ENCODE results near the gene NDUFS6. TPM values are rescaled to one million over a fixed set of nuclear protein-coding genes. Genes with fewer than 3 reads are reported as not detected.

Gene NDUFS6
- total and polyA plus RNA-seq, 8 donors: 12.8 to 95.0 (median 86.0) TPM; not detected in 1

DNA sequence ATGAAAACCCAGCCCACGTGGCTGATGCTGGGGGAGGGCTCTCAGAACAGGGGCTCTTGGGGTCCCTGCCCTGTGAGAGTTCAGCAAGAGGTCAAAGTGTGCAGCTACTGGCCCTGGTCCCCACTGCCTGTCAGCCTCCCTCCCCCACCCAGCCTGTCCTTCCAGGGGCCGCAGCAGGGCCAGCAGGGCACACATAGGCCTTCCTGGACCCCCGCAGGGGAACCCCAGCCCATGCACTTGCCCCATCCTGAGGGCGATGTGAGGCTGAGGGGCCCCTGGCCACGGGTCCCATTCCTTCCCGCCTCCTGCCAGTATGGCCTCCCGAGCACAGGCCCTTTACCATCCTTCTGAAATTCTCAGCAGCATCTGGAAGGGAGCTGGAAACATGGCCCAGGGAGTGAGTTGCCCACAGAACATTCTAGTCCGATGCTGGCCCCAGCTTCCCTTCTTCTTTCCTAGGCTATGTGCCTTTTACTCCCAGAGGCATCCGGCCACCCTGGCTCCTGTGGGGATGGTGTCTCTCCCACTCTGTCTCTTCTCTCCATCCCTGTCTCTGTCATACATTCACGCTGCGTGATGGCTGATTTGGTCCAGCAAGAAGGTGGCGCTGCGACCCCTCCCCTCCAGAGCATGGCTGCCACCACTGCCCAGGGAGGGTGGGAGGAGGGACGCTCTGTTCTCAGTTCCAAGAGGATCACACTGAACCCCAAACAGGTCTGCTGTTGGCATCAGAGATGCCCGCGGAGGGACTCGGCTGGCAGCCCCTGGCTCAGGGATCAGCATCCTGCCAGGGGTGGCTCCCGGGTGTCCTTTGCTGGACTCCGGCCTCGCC lies 21.2 kb upstream of the NDUFS6 start:
- WGBS, 5 donors: 77 to 84% (median 81%) methylated on average over 18 to 20 of the region's 20 CpGs
- intact Hi-C loops (cut with DNase I; ENCODE audit: low total_unique reads): no loop called here
- Histone ChIP-seq H3K9me3 (no peaks in the 10 kb centered on the region), H3K27me3 (peaks cover 0 to 48% (median 9%) of the 10 kb centered on the region in 3 donors), H3K27ac (no peak overlapping the region), H3K4me1 (no peaks in the 10 kb centered on the region), H3K36me3 (no peaks in the 10 kb centered on the region), H3K4me3 (no peak overlapping the region)
- no peak for DNase-seq
- TF ChIP-seq, protein P1, sequence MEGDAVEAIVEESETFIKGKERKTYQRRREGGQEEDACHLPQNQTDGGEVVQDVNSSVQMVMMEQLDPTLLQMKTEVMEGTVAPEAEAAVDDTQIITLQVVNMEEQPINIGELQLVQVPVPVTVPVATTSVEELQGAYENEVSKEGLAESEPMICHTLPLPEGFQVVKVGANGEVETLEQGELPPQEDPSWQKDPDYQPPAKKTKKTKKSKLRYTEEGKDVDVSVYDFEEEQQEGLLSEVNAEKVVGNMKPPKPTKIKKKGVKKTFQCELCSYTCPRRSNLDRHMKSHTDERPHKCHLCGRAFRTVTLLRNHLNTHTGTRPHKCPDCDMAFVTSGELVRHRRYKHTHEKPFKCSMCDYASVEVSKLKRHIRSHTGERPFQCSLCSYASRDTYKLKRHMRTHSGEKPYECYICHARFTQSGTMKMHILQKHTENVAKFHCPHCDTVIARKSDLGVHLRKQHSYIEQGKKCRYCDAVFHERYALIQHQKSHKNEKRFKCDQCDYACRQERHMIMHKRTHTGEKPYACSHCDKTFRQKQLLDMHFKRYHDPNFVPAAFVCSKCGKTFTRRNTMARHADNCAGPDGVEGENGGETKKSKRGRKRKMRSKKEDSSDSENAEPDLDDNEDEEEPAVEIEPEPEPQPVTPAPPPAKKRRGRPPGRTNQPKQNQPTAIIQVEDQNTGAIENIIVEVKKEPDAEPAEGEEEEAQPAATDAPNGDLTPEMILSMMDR (IDR thresholded peaks at IDR 0.05): no peak
- TF ChIP-seq POLR2A (IDR thresholded peaks at IDR 0.05) (no peak), POLR2AphosphoS5 (IDR thresholded peaks at IDR 0.05) (no peak), EP300 (IDR thresholded peaks at IDR 0.05) (no peak)

DNA sequence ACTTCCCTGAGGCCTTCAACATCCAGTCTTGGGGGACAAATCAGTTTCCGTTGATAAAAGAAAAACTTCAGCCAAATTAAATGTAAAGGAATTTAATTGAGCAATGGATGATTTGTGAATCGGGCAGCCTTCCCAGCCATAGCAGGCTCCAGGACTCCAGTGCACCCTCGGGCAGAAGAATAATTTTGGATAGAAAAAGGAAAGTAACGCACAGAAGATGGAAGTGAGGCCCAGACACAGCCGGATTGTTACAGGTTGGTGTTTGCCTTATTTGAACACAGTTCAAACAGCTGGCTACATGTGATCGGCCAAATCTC lies 20.6 kb upstream of the NDUFS6 start:
- no peak for DNase-seq
- Histone ChIP-seq H3K27ac (no peak overlapping the region), H3K4me3 (no peak overlapping the region), H3K4me1 (no peaks in the 10 kb centered on the region), H3K36me3 (no peaks in the 10 kb centered on the region), H3K9me3 (no peaks in the 10 kb centered on the region), H3K27me3 (peaks cover 0 to 54% (median 9%) of the 10 kb centered on the region in 3 donors)
- TF ChIP-seq POLR2AphosphoS5 (IDR thresholded peaks at IDR 0.05) (no peak), POLR2A (IDR thresholded peaks at IDR 0.05) (no peak), EP300 (IDR thresholded peaks at IDR 0.05) (no peak)
- TF ChIP-seq, protein P1 (IDR thresholded peaks at IDR 0.05): no peak
- intact Hi-C loops (cut with DNase I; ENCODE audit: low total_unique reads): no loop called here
- 74 to 79% (median 76%) methylated on average over 6 of the region's 6 CpGs for WGBS, 5 donors

DNA sequence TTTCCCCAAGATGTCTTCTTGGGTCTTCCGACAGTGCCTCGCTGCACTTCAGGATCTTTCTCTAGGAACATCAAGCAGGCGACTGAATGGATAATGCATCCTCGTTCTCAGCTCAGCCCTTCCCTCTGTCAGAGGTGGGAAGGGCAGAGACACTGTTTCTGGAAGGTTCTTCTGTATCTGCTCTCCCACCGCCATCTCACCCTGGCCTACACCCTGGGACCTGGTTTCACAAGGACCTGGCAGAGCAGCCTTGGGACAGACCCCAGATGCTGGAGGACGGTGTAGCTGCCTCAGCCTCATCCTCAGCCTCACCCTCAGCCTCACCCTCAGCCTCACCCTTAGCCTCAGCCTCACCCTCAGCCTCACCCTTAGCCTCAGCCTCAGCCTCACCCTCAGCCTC lies 20.1 kb upstream of the NDUFS6 start:
- Histone ChIP-seq H3K4me1 (no peaks in the 10 kb centered on the region), H3K4me3 (no peak overlapping the region), H3K36me3 (no peaks in the 10 kb centered on the region), H3K27ac (no peak overlapping the region), H3K27me3 (peaks cover 0 to 59% (median 9%) of the 10 kb centered on the region in 3 donors), H3K9me3 (no peaks in the 10 kb centered on the region)
- TF ChIP-seq POLR2AphosphoS5 (IDR thresholded peaks at IDR 0.05) (no peak), POLR2A (IDR thresholded peaks at IDR 0.05) (no peak), EP300 (IDR thresholded peaks at IDR 0.05) (no peak)
- TF ChIP-seq, protein P1 (IDR thresholded peaks at IDR 0.05): no peak
- intact Hi-C loops (cut with DNase I; ENCODE audit: low total_unique reads): no loop called here
- no peak for DNase-seq
- 86 to 91% (median 88%) methylated on average over 6 of the region's 6 CpGs for WGBS, 5 donors

DNA sequence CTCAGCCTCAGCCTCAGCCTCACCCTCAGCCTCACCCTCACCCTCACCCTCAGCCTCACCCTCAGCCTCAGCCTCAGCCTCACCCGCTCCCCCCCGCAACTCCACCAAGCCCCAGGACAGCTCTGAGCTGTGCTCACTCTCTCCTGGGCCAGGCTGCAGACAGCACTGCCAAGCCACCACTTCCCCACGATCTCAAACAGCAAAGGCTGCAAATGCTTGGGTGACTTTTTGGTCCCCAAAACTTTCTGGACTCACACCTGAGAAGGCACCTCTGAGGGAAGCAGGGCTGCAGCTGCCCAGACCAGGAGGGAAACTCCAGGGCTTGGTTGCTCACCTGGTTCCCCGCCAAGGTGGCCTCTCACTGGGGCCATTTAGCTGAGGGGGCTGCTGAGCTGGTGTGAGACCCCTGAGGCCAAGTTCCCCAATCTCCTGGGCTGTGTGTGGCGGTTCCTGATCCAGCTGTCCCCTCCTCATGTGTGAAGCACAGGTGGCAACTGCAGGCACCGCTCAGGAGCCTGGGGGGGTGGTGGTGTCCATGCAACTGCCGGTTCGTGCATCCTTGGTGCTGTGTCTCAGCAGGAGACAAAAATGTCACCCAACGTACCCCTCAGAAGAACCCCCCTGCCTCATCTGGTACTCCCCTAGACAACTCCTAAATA lies 19.4 kb upstream of the NDUFS6 start:
- H3K9me3 ChIP-seq: no peaks in the 10 kb centered on the region
- TF ChIP-seq, protein P1 (IDR thresholded peaks at IDR 0.05): no peak
- no peak for TF ChIP-seq POLR2A (IDR thresholded peaks at IDR 0.05)
- no peak for TF ChIP-seq EP300 (IDR thresholded peaks at IDR 0.05)
- TF ChIP-seq POLR2AphosphoS5 (IDR thresholded peaks at IDR 0.05): no peak
- H3K36me3 ChIP-seq: no peaks in the 10 kb centered on the region
- H3K27ac ChIP-seq: no peak overlapping the region
- no peaks in the 10 kb centered on the region for H3K4me1 ChIP-seq
- intact Hi-C loops (cut with DNase I; ENCODE audit: low total_unique reads): no loop called here
- H3K4me3 ChIP-seq: no peak overlapping the region
- no peak for DNase-seq
- peaks cover 0 to 67% (median 9%) of the 10 kb centered on the region in 3 donors for H3K27me3 ChIP-seq
- WGBS, 5 donors: 77 to 87% (median 84%) methylated on average over 5 to 9 of the region's 9 CpGs
